LNCAP (cell line): ENCODE results near the gene CDS2.

ENCODE experiments used
- CTCF ChIP-seq: fragments of 450-650 bp; IDR thresholded peaks from 2 replicates; pipeline ENCODE4 v1.5.1; 2017; ENCODE audit warnings: mild to moderate bottlenecking

CDS2 gene

GRCh38 chr20:5180421-5180820, 53.6 kb downstream of the CDS2 start:
- no peak for TF ChIP-seq CTCF

GRCh38 chr20:5180933-5181332, 54.1 kb downstream of the CDS2 start:
- no peak for TF ChIP-seq CTCF

- TF ChIP-seq CTCF, result no peak
These were observed 54.7 kb downstream of the CDS2 start for GRCh38 chr20:5181492-5181891.

GRCh38 chr20:5181958-5182357, 55.1 kb downstream of the CDS2 start:
- no peak for TF ChIP-seq CTCF

GRCh38 chr20:5182615-5183254, 55.9 kb downstream of the CDS2 start:
- no peak for TF ChIP-seq CTCF

GRCh38 chr20:5183731-5184474, 57.1 kb downstream of the CDS2 start:
- no peak for TF ChIP-seq CTCF

- TF ChIP-seq CTCF, result no peak
These were observed 57.9 kb downstream of the CDS2 start for GRCh38 chr20:5184684-5185083.
